Nephron (organoid): ENCODE data around the gene R3HDM4.
A peak's percentile ranks its signal among the peaks of the same experiment; 100 is the strongest.
"Not testable (repeated sequence)": the region's sequence is repeated elsewhere in the genome, so short reads cannot be mapped to it uniquely, and the experiment has no call there.

ENCODE experiments used
- H3K27ac Mint-ChIP-seq, 3 experiments: 2 replicates each; pipeline ENCODE4 v1.8.0; 2020; ENCODE audit warnings: mixed read lengths in 3 of 3, mild to moderate bottlenecking in 2 of 3, moderate library complexity in 1 of 3
- H3K27me3 Mint-ChIP-seq: 2 replicates; pipeline ENCODE4 v1.8.0; 2021; ENCODE audit warnings: low read depth, mild to moderate bottlenecking, moderate library complexity, mixed read lengths
- H3K36me3 Mint-ChIP-seq: 2 replicates; pipeline ENCODE4 v1.8.0; 2020; ENCODE audit warnings: low read depth, mixed read lengths
- H3K4me1 Mint-ChIP-seq: 2 replicates; pipeline ENCODE4 v1.8.0; 2020; ENCODE audit warnings: mixed read lengths
- H3K4me3 Mint-ChIP-seq, 3 experiments: 2 replicates each; pipeline ENCODE4 v1.8.0; 2020; ENCODE audit warnings: mild to moderate bottlenecking in 3 of 3, mixed read lengths in 3 of 3, moderate library complexity in 2 of 3
- H3K9me3 Mint-ChIP-seq: 2 replicates; pipeline ENCODE4 v1.8.0; 2020; ENCODE audit warnings: mixed read lengths
- CTCF ChIP-seq, 3 experiments: fragments of 200-600 bp; sonication (generic); IDR thresholded peaks; one replicate each; pipeline ENCODE4 v1.5.0; 2021; ENCODE audit warnings: antibody characterized with exemption in 3 of 3; ENCODE audit not compliant: unreplicated experiment in 3 of 3

Gene R3HDM4

GRCh38 chr19:913080-913748, at the start of gene R3HDM4:
TSS of gene R3HDM4 (minus strand) at chr19:913219. CDS start at chr19:913157, 62 bp downstream.
- TF ChIP-seq CTCF (IDR thresholded peaks at IDR 0.05; ENCODE audit: unreplicated experiment in 3 of 3), result no peak
- no peaks in the 10 kb centered on the region for H3K4me1 Mint-ChIP-seq
- H3K27me3 Mint-ChIP-seq, result peaks cover 21% of the 10 kb centered on the region
- peak within 1 kb of the TSS in 1 of 3 experiments; percentile 55 for H3K27ac Mint-ChIP-seq
- H3K36me3 Mint-ChIP-seq, result peaks cover 6% of the 10 kb centered on the region
- H3K9me3 Mint-ChIP-seq, result no peaks in the 10 kb centered on the region
- H3K4me3 Mint-ChIP-seq, result peak within 1 kb of the TSS; percentile 87 to 91 (median 89)

GRCh38 chr19:961866-962620, 49.0 kb upstream of the R3HDM4 start:
- TF ChIP-seq CTCF (IDR thresholded peaks at IDR 0.05; ENCODE audit: unreplicated experiment in 3 of 3), result no peak
- Mint-ChIP-seq H3K27me3 (no peaks in the 10 kb centered on the region), H3K4me3 (peak overlapping the region in 2 of 3 experiments; percentile 46 to 47), H3K27ac (peak overlapping the region; percentile 79 to 97 (median 96)), H3K4me1 (peaks cover 9% of the 10 kb centered on the region), H3K36me3 (peaks cover 55% of the 10 kb centered on the region), H3K9me3 (no peaks in the 10 kb centered on the region)

GRCh38 chr19:960601-960938, 47.6 kb upstream of the R3HDM4 start:
- Mint-ChIP-seq H3K4me1 (peaks cover 15% of the 10 kb centered on the region), H3K9me3 (no peaks in the 10 kb centered on the region), H3K4me3 (peak overlapping the region in 1 of 3 experiments; percentile 25), H3K27ac (peak overlapping the region in 1 of 3 experiments; percentile 52), H3K36me3 (peaks cover 40% of the 10 kb centered on the region), H3K27me3 (no peaks in the 10 kb centered on the region)
- no peak for TF ChIP-seq CTCF (IDR thresholded peaks at IDR 0.05; ENCODE audit: unreplicated experiment in 3 of 3)

- no peaks in the 10 kb centered on the region for H3K9me3 Mint-ChIP-seq
- H3K4me3 Mint-ChIP-seq, result peak overlapping the region in 1 of 3 experiments; percentile 16
- H3K27ac Mint-ChIP-seq, result peak overlapping the region in 2 of 3 experiments; percentile 29 to 54
- peaks cover 35% of the 10 kb centered on the region for H3K36me3 Mint-ChIP-seq
- no peaks in the 10 kb centered on the region for H3K27me3 Mint-ChIP-seq
- peaks cover 15% of the 10 kb centered on the region for H3K4me1 Mint-ChIP-seq
- TF ChIP-seq CTCF (IDR thresholded peaks at IDR 0.05; ENCODE audit: unreplicated experiment in 3 of 3), result no peak
These were observed 47.0 kb upstream of the R3HDM4 start for GRCh38 chr19:960020-960419.

GRCh38 chr19:958967-959855, 46.2 kb upstream of the R3HDM4 start:
- Mint-ChIP-seq H3K27ac (peak overlapping the region; percentile 60 to 89 (median 88)), H3K27me3 (no peaks in the 10 kb centered on the region), H3K4me3 (peak overlapping the region in 2 of 3 experiments; percentile 27 to 29), H3K9me3 (no peaks in the 10 kb centered on the region), H3K4me1 (peaks cover 15% of the 10 kb centered on the region), H3K36me3 (peaks cover 27% of the 10 kb centered on the region)
- no peak for TF ChIP-seq CTCF (IDR thresholded peaks at IDR 0.05; ENCODE audit: unreplicated experiment in 3 of 3)

GRCh38 chr19:957578-957977, 44.6 kb upstream of the R3HDM4 start:
- Mint-ChIP-seq H3K4me3 (peak overlapping the region in 2 of 3 experiments; percentile 11 to 14), H3K36me3 (peaks cover 14% of the 10 kb centered on the region), H3K27ac (peak overlapping the region; percentile 61 to 95 (median 80)), H3K4me1 (peaks cover 21% of the 10 kb centered on the region)
- H3K9me3 Mint-ChIP-seq, H3K27me3 Mint-ChIP-seq: not testable (repeated sequence)
